HFF-Myc (cell line): ENCODE results near the gene CDH13.

ENCODE experiments used
- DNase-seq: peaks from one replicate; pipeline ENCODE4 v3.0.0-alpha.2; 2011; ENCODE audit warnings: low read depth; ENCODE audit errors: extremely low read depth
- H3K4me3 ChIP-seq: replicated peaks from 2 replicates; pipeline ENCODE4 v1.5.1; 2011; ENCODE audit warnings: low read depth, mild to moderate bottlenecking, control low read depth, low read length
- TF ChIP-seq, protein P1 (sequence below): IDR thresholded peaks from 2 replicates; pipeline ENCODE4 v1.5.1; 2012; ENCODE audit warnings: mild to moderate bottlenecking, low read depth, low read length, control low read depth; ENCODE audit errors: missing control alignments

CDH13 gene

DNA sequence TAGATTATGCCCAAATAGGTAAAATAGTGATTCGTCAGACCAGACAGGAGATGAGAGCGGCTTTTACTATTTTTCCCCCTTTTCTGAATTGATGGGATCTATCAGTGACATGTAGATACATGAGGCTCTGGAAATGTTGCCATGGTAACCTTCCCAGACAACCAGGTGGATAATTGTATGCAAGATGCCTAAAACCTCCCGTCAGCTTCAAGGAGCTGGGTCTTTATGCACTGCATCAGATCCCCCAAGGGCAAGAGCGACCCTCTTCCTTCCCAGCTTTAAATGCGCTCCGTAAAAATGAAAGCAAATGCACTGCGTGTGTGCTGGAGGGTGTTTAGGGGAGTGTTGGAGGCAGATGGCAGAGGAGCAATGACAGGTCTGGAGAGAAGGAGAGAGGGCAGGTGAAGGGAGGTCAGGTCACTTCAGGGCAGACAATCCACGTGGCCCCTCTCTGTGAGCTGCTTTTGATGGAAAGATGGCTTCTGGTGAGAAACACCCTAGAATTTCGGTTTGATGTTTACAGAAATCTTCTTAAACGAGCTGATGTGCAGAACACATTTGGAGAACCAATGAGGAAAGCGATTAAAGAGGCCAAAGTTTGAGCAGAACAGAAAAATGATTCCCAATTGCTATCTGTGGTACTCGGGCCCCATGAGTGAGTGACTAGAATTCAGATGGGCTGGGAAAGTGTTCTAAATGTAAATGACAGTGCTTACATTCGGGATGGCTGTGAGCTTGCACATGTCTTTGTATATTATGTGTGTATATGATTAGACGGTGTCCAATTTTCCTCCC is 719.3 kb downstream of the CDH13 start:
- TF ChIP-seq, protein P1, sequence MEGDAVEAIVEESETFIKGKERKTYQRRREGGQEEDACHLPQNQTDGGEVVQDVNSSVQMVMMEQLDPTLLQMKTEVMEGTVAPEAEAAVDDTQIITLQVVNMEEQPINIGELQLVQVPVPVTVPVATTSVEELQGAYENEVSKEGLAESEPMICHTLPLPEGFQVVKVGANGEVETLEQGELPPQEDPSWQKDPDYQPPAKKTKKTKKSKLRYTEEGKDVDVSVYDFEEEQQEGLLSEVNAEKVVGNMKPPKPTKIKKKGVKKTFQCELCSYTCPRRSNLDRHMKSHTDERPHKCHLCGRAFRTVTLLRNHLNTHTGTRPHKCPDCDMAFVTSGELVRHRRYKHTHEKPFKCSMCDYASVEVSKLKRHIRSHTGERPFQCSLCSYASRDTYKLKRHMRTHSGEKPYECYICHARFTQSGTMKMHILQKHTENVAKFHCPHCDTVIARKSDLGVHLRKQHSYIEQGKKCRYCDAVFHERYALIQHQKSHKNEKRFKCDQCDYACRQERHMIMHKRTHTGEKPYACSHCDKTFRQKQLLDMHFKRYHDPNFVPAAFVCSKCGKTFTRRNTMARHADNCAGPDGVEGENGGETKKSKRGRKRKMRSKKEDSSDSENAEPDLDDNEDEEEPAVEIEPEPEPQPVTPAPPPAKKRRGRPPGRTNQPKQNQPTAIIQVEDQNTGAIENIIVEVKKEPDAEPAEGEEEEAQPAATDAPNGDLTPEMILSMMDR: no peak
- no peak for DNase-seq
- no peak overlapping the region for H3K4me3 ChIP-seq

DNA sequence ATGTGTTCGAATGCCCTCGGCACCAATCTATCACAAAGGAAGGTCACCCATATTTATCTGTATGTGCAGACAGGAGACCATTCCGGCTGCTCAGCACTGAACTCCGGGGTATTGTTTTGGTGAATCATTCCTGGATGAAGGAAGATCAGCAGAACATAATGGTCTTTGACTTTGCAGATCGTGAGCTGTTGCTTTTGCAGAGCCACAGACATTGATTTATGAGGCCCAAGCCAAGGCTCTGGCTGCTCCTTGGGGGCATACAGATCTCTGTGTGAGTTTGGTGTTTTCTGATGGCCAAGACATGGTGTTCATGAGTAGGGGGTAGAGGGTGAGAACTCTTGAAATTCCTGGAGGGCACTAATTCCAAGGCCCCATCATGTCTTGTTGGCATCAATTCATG is 722.2 kb downstream of the CDH13 start:
- no peak for DNase-seq
- TF ChIP-seq, protein P1: no peak
- no peak overlapping the region for H3K4me3 ChIP-seq

DNA sequence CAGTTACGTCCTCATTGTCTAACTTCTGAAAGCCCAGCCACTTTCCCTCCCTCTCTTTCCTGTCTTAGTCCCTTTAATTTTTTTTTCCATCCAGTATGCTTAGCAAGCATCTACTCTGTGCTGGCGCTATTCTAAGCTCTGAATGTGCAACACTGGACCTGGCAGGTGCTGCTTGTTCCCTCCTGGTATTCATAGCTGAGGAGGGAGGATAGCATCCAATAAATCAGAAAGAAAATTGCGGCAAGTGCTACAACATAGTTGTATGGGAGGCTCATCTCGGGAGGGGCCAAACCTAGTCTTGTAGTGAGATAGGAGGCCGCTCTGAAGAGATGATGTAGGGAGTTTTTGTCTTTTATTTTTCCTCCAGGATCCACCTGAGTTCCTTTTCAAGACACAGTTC is 723.7 kb downstream of the CDH13 start:
- TF ChIP-seq, protein P1: no peak
- no peak for DNase-seq

DNA sequence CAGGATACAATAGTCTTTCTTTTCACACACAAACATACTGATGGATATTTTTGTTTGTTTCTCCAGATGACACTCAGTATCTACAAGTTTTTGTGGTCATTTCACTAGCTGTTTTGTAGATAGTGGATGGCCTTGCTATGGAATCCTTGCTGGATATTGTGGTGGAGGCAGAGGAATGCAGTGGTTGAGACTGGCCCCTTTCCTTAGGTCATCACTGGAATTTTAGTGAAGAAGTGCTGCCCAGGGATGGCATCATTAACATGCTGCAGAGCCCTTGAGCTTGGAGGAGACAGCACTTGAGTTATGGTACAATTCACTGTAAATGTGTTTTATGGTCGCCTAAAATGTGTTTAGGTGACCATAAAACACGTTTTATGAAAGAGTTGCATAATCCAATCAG is 725.1 kb downstream of the CDH13 start:
- TF ChIP-seq, protein P1: no peak
- no peak for DNase-seq

More for the DNA sequence above, 723.7 kb downstream of the CDH13 start:
- H3K4me3 ChIP-seq: no peak overlapping the region

DNA sequence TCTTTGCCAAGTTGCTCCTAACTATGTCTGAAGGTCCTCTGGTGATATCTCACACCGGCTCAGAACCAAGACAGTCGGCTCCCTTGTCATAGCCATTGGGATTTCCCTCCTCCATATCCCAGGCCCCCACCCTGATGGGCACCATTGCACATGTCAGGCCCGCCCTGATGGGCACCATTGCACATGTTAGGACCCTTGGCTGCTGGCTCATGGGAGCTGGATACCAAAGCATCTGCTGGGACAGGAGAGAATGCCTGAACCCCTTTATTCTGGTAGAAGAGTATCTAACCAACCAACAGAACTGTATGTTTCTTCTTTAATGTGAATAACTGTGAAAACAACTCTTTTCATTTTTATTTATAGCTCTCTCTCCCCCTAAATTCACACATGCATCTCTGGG is 726.5 kb downstream of the CDH13 start:
- DNase-seq: no peak
- TF ChIP-seq, protein P1: no peak
- H3K4me3 ChIP-seq: no peak overlapping the region

More for the DNA sequence above, 725.1 kb downstream of the CDH13 start:
- no peak overlapping the region for H3K4me3 ChIP-seq

DNA sequence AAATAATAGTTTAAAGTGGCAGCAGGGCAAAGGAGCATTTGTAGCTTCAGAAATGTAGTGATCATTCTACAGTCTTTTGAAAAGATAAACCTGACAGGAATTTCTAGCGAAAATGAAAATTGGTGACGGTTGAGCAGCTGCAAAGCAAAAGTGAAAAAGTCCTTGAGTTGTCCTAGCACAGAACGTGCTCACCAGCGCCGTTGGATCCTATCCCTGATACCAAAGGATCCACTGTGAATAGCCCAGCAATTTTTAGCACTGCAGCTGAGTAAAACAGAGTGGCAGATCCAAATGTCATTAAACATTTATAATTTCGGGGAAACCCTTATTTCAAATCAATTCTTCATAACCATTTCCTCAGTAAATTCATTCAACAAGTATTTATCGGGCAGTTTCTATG is 727.2 kb downstream of the CDH13 start:
- H3K4me3 ChIP-seq: no peak overlapping the region
- TF ChIP-seq, protein P1: no peak
- no peak for DNase-seq
